A549 (cell line): Measurements from ENCODE around the gene HACL1.

ENCODE experiments used
- CTCF ChIP-seq: fragments of >200 bp; sonication (Bioruptor Twin); formaldehyde crosslinking; IDR thresholded peaks from 3 replicates; pipeline ENCODE4 v1.5.1; 2016
- POLR2A ChIP-seq: IDR thresholded peaks from 2 replicates; pipeline ENCODE4 v1.6.1; 2012; ENCODE audit warnings: mild to moderate bottlenecking, low read length
- RNF2 ChIP-seq: fragments of 200-600 bp; sonication (generic); IDR thresholded peaks from 2 replicates; pipeline ENCODE4 v1.6.1; 2016; ENCODE audit warnings: low read depth, mild to moderate bottlenecking, antibody characterized with exemption, moderate library complexity, borderline replicate concordance

DNA sequence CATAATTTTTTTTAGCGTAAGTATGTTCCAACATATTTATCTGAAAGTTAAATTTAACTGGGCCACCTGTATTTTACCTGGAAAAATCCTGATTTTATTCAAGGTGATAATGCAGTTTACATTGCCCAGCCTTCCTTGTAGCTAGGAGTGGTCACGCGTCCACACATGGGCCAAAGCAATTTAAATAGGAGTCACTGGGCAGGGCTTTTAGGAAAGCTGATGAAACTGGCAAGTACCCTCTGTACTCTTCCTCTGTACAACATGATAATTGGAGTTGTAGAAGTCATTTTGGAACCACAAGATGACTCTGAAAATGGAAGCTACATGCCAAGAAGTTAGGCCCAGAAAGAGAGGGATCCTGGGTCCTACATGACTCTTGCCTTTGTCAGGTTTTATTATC is 9.6 kb upstream of the HACL1 start:
- TF ChIP-seq CTCF = no peak
- TF ChIP-seq POLR2A = no peak
- no peak for TF ChIP-seq RNF2
